ENCODE measurements around the gene UAP1.

DNA sequence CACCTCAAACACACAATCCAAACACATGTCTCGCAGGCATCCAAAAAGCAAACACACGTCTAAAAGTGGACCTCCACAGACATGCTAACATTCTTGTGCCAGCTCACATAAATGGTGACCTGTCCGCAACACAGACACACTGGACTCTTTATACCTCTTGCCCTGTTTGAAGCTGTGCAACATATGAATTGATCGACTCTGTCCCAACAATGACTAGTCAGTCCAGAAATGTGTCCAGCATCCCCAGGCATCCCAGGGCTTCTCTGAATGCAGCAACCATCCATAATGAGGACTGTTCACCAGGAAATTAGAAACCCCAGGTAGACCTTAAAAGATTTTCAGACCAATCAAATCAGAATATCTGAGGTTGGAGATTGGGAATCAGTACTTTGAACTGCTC lies 73.9 kb downstream of the UAP1 start:
- TF ChIP-seq EZH2phosphoT487 (IDR thresholded peaks at IDR 0.05; ENCODE audit: insufficient read depth, low read depth) (no peak), EZH2 (IDR thresholded peaks at IDR 0.05; ENCODE audit: insufficient read depth, poor library complexity, severe bottlenecking) (no peak)

Measured in GM23248 (cell line).